ENCODE results near the gene GIPR.

DNA sequence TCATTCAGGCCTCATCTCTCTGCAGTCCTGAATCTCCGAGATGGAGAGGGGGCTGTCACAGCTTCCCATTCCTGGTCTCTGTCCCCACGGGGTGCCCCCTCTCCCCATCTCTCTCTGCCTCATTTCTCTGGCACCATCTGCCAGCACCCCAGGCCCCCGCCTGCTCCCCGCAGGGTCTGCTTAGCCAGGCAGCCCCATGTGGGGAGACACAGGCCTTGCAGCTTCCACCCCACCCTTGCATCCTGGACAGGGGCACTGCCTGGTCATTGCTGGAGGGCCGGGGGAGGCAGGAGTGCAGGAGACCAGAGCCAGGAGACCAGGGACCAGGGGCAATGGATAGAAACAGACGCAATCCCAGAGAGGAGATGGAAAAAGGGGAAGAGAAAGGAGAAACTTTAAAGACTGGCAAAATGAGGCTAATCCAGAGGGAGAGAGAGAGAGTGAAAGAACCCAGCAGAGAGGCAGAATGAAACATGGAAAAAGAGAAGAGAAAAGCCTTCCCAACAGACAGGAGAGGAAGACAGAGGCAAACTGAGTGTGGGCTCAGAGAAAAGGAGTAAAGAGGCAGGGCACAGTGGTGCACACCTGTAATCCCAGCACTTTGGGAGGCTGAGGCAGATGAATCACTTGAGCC, 8.8 kb upstream of the GIPR start:
- TF ChIP-seq, protein P1, sequence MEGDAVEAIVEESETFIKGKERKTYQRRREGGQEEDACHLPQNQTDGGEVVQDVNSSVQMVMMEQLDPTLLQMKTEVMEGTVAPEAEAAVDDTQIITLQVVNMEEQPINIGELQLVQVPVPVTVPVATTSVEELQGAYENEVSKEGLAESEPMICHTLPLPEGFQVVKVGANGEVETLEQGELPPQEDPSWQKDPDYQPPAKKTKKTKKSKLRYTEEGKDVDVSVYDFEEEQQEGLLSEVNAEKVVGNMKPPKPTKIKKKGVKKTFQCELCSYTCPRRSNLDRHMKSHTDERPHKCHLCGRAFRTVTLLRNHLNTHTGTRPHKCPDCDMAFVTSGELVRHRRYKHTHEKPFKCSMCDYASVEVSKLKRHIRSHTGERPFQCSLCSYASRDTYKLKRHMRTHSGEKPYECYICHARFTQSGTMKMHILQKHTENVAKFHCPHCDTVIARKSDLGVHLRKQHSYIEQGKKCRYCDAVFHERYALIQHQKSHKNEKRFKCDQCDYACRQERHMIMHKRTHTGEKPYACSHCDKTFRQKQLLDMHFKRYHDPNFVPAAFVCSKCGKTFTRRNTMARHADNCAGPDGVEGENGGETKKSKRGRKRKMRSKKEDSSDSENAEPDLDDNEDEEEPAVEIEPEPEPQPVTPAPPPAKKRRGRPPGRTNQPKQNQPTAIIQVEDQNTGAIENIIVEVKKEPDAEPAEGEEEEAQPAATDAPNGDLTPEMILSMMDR (IDR thresholded peaks at IDR 0.05) = no peak
- TF ChIP-seq POLR2A (IDR thresholded peaks at IDR 0.05) = no peak

Data from heart left ventricle (tissue), 13 donors.